Left lung (tissue), 10 donors: ENCODE results near the gene POLA1. TPM values are rescaled to one million over a fixed set of nuclear protein-coding genes. Genes with fewer than 3 reads are reported as not detected.

Experiments
- ATAC-seq: fragments of 200-7000 bp; cut with Tn5 transposase; one replicate; pipeline ENCODE4 v1.9.1; 2020; ENCODE audit warnings: moderate library complexity
- DNase-seq, 4 donors: peaks; one replicate each; pipeline ENCODE4 v3.0.0-alpha.2; 2013 to 2020
- H3K27ac ChIP-seq, 2 donors: fragments of 200-600 bp; sonication (generic) in 1 of 2; one replicate each; pipeline versions ENCODE4 v1.5.0 to v1.8.0; 2020 to 2021
- H3K27me3 ChIP-seq, 2 donors: fragments of 200-600 bp; sonication (generic) in 1 of 2; one replicate each; pipeline versions ENCODE4 v1.5.0 to v1.8.0; 2020 to 2021
- H3K36me3 ChIP-seq, 2 donors: fragments of 200-600 bp; sonication (generic) in 1 of 2; one replicate each; pipeline versions ENCODE4 v1.5.0 to v1.8.0; 2020 to 2021
- H3K4me1 ChIP-seq, 2 donors: fragments of 200-600 bp; one replicate each; pipeline ENCODE4 v1.8.0; 2021
- H3K4me3 ChIP-seq, 2 donors: fragments of 200-600 bp; sonication (generic) in 1 of 2; one replicate each; pipeline versions ENCODE4 v1.5.0 to v1.8.0; 2020 to 2021; ENCODE audit warnings: mild to moderate bottlenecking in 1 of 2
- H3K9me3 ChIP-seq, 2 donors: fragments of 200-600 bp; sonication (generic) in 1 of 2; one replicate each; pipeline versions ENCODE4 v1.5.0 to v1.8.0; 2020 to 2021
- intact Hi-C, 2 donors: fragments of 100-400 bp; cut with DNase I; formaldehyde crosslinking; loops; one replicate each; pipeline versions ENCODE4 v1.11.2 to v1.14.2; 2022
- polyA plus RNA-seq, 6 donors: library from polyadenylated mRNA; unstranded; fragments of 120-200 nt; gene quantifications; one replicate each; pipeline ENCODE4 v1.2.1, GENCODE V29; 2013; ENCODE audit not compliant: insufficient read length in 6 of 6
- total RNA-seq, 2 donors: library from RNA; stranded (reverse); fragmentation: NEBNext Ultra II Directional; extraction: Animal tissue kit (Norgen Biotek cat#: 25700); gene quantifications; one replicate each; pipeline ENCODE4 v1.2.1, GENCODE V29; 2021
- TF ChIP-seq, protein P1 (sequence below), 2 donors: fragments of 200-600 bp; sonication (generic) in 1 of 2; IDR thresholded peaks; one replicate each; pipeline versions ENCODE4 v1.5.0 to v1.8.0; 2021; ENCODE audit warnings: antibody characterized with exemption in 2 of 2
- donor health status: DM: no; HTN: yes; CAD: no.
- donor health status: DM: no; HTN: no; CAD: no.

Gene POLA1
- total and polyA plus RNA-seq, 8 donors = 11.0 to 19.6 (median 15.8) TPM

DNA sequence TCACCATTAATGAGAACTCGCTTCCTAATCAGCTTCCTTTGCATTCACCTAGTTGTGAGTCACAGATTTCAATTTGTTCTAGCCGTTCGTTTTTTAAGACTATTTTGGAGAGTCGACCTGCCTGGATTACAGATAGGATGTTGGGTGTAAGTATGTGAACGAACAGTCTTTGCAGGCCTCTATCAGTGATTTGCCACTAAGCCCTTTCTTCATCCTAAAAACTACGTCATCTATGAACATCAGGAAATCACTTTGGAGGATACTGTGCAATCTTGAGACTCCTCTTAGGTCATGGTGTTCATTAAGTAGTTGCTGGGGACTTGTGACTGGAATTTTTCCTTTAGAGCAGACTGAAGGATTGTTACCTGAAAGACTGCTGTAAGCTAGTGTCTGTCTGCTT, 1.1 kb downstream of the POLA1 start:
- Histone ChIP-seq H3K4me3 (peak overlapping the region in 1 of 2 donors; percentile 61), H3K27ac (no peak overlapping the region), H3K4me1 (peaks cover 0 to 10% of the 10 kb centered on the region in 2 donors), H3K36me3 (peaks cover 0 to 4% of the 10 kb centered on the region in 2 donors), H3K27me3 (no peaks in the 10 kb centered on the region), H3K9me3 (no peaks in the 10 kb centered on the region)
- DNase-seq (no peak), ATAC-seq (no peak)
- TF ChIP-seq, protein P1, sequence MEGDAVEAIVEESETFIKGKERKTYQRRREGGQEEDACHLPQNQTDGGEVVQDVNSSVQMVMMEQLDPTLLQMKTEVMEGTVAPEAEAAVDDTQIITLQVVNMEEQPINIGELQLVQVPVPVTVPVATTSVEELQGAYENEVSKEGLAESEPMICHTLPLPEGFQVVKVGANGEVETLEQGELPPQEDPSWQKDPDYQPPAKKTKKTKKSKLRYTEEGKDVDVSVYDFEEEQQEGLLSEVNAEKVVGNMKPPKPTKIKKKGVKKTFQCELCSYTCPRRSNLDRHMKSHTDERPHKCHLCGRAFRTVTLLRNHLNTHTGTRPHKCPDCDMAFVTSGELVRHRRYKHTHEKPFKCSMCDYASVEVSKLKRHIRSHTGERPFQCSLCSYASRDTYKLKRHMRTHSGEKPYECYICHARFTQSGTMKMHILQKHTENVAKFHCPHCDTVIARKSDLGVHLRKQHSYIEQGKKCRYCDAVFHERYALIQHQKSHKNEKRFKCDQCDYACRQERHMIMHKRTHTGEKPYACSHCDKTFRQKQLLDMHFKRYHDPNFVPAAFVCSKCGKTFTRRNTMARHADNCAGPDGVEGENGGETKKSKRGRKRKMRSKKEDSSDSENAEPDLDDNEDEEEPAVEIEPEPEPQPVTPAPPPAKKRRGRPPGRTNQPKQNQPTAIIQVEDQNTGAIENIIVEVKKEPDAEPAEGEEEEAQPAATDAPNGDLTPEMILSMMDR (IDR thresholded peaks at IDR 0.05) = no peak
- intact Hi-C loops = no loop called here

- H3K4me3 ChIP-seq = no peak overlapping the region
- H3K9me3 ChIP-seq = no peaks in the 10 kb centered on the region
- DNase-seq (no peak), ATAC-seq (no peak)
- TF ChIP-seq, protein P1 (IDR thresholded peaks at IDR 0.05) = no peak
- peaks cover 0 to 12% of the 10 kb centered on the region in 2 donors for H3K36me3 ChIP-seq
- no peaks in the 10 kb centered on the region for H3K27me3 ChIP-seq
- peaks cover 0 to 10% of the 10 kb centered on the region in 2 donors for H3K4me1 ChIP-seq
- intact Hi-C loops = no loop called here
- H3K27ac ChIP-seq = no peak overlapping the region
These were observed 2.6 kb downstream of the POLA1 start for GRCh38 chrX:24696294-24696693.

- Histone ChIP-seq H3K27me3 (no peaks in the 10 kb centered on the region), H3K4me3 (no peak overlapping the region), H3K9me3 (no peaks in the 10 kb centered on the region), H3K4me1 (no peaks in the 10 kb centered on the region), H3K27ac (no peak overlapping the region), H3K36me3 (peaks cover 0 to 20% of the 10 kb centered on the region in 2 donors)
- ATAC-seq = no peak
- no peak for DNase-seq
- intact Hi-C loops = no loop called here
- TF ChIP-seq, protein P1 (IDR thresholded peaks at IDR 0.05) = no peak
These were observed 8.9 kb downstream of the POLA1 start for GRCh38 chrX:24702362-24703184.

- H3K4me1 ChIP-seq = no peaks in the 10 kb centered on the region
- no peak overlapping the region for H3K4me3 ChIP-seq
- ATAC-seq (no peak), DNase-seq (no peak)
- TF ChIP-seq, protein P1 (IDR thresholded peaks at IDR 0.05) = no peak
- H3K9me3 ChIP-seq = no peaks in the 10 kb centered on the region
- intact Hi-C loops = no loop called here
- no peak overlapping the region for H3K27ac ChIP-seq
- H3K36me3 ChIP-seq = peaks cover 0 to 20% of the 10 kb centered on the region in 2 donors
- H3K27me3 ChIP-seq = no peaks in the 10 kb centered on the region
These were observed 9.4 kb downstream of the POLA1 start for GRCh38 chrX:24703185-24703494.

DNA sequence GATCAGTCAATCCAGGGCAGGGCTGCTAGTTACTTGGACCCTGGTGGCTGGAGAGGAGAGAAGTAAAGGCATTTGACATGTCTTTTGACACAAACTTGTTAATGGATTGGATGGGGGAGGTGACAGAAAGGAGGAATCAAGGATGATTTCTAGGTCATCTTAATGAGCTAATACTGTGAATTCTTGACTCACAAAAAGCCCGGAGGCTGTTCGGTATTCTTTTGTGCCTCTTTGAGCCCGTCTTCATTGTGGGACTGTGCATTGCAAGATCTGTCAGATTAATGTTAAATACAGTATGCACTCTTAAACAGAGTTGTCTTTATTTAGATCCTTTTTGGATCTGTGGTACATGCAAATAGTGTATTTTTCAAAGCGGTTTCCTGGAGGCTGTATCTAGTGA, 25.1 kb downstream of the POLA1 start:
- Histone ChIP-seq H3K27ac (no peak overlapping the region), H3K36me3 (peaks cover 0 to 35% of the 10 kb centered on the region in 2 donors), H3K4me3 (no peak overlapping the region), H3K9me3 (no peaks in the 10 kb centered on the region), H3K4me1 (no peaks in the 10 kb centered on the region), H3K27me3 (no peaks in the 10 kb centered on the region)
- intact Hi-C loops = no loop called here
- TF ChIP-seq, protein P1 (IDR thresholded peaks at IDR 0.05) = no peak
- DNase-seq = no peak
- ATAC-seq = no peak
